ENCODE results near the gene CAMK4.
A peak's percentile ranks its signal among the peaks of the same experiment; 100 is the strongest.
"Not testable (repeated sequence)": the region's sequence is repeated elsewhere in the genome, so short reads cannot be mapped to it uniquely, and the experiment has no call there.

The CAMK4 gene

DNA sequence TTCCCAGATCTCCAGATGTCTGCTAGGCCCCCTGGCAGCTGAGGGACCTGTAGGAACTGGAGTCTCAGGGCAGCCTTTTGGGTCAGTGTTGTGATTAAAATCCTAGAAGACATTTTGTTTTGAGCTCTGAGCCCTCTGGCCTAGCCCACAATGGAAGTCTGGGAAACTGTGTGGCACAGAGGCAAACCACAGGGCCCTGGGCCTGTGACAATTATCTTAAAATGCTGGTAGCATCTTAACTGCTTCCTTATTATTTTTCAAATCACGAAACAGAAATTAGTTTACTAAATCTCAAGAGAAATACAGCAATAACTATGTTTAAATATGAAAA is 162.6 kb downstream of the CAMK4 start:
- DNase-seq = no peak

DNA sequence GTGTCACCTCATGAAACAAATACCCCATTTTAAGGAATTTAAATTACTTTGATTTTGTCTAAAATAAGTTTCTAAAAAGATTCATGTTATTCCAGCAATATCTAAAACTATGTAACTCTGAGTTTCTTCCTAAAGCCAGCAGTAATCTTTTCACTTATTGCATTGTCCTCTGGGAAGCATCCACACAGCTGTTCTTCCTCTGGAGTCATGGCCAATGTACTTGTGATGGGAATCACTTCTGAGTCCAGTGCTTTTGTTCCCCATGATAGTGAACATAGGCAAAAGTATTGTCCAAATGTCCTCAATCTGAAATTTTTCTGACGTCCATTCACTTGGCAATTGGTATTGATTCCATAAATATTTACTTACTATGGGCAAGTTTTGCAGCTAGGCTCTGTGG is 163.2 kb downstream of the CAMK4 start:
- no peak for DNase-seq

DNA sequence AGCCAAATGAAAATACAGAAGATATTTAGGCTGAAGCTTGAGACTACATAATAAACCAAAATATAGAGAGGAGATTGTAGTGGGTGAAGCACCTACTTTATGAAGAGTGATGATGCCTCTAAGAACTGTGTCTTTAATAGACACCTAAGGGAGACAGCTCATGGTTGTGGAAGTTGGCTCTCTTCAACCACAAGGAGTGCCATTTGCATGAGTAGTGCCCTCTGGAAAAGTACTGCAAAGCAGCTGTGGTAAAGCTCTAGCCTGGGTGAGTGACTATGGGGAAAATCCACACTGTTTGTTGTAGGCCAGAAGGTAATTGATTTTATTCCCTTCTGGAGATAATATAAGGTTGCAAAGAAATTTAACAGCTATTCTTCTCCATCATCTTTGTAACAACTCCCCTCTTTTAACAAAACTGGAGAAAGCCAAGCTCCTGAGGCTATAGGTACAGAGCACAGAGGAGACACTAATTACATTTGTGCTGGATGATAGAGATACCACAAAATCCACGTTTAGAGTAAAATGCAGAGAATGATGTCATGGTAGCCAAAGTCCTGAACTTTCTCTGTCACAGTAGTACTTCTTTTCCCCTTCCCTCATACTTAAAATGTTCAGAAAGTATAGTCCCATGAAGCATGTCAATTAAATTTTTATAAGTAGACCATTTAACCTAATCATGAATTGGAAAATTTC is 165.4 kb downstream of the CAMK4 start:
- no peak for DNase-seq

DNA sequence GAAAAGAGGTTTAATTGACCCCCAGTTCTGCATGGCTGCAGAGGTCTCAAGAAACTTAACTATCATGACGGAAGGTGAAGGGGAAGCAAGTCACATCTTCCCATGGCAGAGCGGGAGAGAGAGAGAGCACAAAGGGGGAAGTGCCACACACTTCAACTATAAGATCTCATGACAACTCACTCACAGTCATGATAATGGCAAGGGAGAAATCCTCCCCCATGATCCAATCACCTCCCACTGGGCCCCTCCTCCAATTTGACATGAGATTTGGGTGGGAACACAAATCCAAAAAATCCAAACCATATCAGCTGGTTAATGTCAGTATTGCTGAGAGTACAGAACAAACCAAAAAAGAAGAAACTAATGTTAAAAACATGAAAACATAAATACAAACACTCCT is 168.0 kb downstream of the CAMK4 start:
- DNase-seq = no peak

DNA sequence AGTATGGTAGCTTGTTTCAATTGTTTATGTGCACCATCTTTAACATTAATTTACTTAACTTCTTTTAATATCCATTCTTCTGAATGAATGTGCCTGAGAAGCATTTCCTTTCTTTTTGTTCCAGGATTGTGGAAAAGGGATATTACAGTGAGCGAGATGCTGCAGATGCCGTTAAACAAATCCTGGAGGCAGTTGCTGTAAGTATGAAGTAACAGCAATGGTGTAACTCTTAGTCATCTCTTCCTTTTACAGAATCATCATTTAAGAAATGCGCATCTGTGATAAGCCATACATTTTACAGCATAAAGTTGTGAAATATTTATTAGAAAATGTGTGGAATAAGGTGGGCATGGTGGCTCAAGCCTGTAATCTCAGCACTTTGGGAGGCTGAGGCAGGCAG is 170.4 kb downstream of the CAMK4 start:
- DNase-seq = no peak

DNA sequence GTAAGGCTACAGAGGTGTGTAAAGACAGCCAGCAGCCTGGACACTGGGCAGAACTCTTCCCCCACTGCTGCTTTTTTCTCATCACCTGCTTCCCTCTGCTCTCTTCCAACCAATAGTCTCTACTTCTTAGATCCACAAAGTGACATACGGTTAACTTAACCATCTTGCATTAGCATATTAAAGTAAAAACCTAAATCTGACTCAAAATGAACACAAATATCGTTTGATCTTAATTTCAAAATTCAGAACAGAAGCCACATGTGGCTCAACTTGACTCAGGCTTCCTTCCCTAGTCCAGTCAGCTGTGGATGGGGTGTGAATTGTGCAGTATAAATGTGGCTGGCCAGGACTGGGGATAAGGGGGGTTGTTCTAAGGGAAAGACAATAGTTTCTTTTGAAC is 173.8 kb downstream of the CAMK4 start:
- peak; percentile 67 for DNase-seq

DNA sequence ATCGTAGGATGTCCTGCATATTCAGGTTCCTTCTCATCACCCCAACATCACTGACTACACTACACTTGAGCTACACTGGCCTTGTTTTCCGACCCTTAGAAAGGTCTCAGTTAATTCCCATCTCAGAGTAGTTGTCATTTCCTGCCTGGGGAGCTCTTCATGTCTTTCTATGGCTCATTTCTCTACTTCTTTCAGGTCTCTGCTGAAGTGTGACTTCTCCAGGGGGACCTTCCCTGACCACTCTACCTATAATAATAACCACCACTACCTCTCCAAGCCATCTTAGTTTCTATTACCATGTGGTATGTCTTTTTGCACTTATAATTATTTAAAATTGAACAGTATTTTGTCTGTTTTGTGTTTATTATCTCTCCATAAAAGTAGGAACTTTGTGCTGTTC is 174.9 kb downstream of the CAMK4 start:
- no peak for DNase-seq

DNA sequence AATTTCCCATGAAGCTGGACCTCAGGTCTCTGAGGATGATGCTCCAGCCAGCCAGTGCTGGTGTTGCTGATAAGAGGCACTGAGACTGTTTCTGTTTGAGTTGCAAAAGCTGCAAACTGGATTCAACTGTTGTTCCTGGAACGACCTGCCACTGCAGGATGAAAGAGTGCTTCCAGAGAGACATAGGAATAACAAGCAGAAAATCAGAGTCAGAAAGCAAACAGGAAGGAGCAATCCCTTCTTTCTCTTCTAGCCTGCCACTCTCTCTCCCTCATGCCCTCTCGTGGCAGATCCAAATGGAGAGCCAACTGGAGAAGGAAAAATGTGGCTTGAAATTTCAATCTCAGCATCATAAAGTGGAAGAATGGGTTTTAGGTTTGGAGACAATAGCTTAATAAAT is 177.7 kb downstream of the CAMK4 start:
- DNase-seq = no peak

DNA sequence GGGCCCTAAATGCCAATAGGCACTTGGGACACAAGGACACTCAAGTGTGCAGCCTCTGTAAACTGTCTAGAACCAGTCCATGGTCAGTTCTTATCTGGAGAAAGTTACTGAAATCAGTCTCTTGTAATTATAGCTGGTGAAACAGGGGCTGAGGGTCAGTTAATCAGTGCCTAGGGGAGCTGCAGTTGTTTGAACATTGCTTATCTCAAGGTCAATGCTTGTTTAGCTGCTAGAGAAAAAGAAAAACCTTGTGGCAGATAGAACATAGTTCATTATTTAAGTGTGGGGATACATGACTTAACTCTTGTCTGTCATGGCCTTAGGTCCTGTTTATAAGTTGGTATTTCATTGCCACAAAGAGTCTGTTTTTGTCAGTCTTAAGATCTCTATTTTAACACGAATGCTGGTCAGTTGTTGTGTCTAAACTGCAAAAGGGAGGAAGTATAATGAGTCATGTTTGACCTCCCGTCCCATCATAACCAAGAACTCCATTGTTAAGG is 180.1 kb downstream of the CAMK4 start:
- DNase-seq = no peak

DNA sequence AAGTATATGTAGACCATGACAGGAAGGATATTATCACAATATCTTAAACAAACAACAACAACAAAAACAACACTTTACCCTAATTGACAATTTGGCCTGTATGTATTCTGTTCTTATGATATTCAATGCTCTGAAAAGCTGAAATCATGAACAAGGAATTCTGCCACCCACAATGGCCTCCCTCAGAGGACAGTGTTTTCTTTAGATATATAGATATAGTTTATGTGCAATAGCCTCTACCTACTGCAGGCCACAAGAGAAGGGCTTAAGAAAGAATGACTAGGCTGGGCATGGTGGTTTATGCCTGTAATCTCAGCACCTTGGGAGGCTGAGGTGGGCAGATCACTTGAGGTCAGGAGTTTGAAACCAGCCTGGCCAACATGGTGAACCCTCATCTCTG is 183.4 kb downstream of the CAMK4 start:
- no peak for DNase-seq

DNA sequence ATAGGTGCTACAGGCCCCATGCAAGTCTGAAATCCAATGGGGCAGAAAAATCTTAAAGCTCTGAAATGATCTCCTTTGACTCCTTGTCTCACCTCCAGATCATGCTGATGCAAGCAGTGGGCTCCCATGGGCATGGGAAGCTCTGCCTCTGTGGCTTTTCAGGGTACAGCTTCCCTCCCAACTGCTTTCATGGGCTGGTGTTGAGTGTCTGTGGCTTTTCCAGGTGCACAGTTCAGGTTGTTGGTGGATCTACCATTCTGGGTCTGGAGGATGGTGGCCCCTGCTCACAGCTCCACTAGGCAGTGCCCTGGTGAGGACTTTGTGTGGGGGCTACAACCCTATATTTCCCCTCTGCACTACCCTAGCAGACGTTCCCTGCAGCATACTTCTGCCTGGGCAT is 184.6 kb downstream of the CAMK4 start:
- no peak for DNase-seq

DNA sequence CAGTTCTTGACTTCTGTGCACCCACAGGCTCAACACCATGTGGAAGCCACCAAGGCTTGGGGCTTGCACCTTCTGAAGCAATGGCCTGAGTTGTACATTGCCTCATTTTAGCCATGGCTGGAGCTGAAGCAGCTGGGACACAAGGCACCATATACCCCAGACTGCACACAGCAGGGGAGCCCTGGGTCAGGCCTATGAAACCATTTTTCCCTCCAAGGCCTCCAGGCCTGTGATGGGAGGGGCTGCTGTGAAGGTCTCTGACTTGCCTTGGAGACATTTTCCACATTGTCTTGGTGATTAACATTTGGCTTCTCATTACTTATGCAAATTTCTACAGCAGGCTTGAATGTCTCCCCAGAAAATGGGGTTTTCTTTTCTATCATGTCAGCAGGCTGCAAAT is 185.1 kb downstream of the CAMK4 start:
- DNase-seq = not testable (repeated sequence)

DNA sequence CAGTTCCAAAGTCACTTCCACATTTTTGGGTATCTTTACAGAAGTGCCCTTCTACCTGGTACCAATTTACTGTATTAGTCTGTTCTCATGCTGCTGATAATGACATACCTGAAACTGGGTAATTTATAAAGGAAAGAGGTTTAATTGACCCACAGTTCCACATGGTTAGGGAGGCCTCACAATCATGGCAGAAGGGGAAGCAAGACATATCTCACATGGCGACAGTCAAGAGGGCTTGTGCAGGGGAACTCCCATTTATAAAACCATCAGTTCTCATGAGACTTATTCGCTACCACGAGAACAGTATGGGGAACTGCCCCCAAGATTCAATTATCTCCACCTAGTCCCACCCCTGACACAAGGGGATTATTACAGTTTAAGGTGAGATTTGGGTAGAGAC is 185.9 kb downstream of the CAMK4 start:
- not testable (repeated sequence) for DNase-seq

DNA sequence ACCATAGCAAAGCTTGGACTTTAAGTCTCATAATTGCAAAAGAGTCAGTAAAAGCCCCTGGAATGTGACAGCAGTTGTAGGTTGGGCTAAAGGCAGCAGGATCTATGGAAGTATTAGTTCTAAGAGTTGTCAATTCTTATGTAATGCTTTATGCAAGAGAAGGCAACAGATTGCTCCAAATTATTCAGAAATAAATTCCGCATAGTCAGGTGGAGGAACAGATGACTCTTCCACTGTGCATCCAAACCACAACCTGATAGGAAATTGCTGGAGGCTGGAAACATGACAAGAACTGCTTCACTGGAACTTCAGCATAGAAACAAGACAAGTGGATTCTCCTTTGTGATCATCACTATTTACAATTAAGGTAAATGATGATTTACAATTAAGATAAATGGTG is 187.1 kb downstream of the CAMK4 start:
- no peak for DNase-seq

DNA sequence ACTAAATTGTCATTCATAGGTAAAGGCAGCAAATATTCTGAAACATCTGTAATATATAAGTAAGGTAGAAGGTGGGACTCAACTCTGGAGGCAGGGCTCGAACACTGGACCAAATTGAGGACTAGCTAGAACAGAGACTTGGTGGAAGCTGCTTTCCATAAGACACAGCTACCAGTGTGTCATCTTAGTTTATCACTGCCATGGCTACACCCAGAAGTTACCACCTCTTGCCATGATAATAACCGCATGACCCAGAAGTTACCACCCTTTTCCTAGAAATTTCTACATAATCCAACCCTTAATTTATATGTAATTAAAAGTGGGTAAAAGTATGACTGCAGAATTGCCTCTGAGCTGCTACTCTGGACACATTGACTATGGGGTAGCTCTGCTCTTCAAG is 188.4 kb downstream of the CAMK4 start:
- DNase-seq = no peak

DNA sequence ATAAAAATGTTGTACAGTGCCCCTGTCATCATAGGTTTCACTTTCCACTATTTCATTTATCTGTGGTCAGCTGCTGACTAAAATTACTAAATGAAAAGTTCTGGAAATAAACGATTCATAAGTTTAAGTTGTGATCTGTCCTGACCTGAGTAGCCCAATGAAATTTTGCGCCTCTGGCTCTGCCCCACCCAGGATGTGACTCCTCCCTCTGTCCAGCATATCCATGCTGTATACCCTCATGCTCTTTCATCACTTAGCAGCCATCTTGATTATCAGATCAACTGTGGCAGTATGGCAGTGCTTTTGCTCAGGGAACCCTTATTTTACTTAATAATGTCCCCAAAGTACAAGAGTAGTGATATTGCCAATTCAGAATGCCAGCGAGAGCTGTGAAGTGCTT is 190.9 kb downstream of the CAMK4 start:
- peak; percentile 13 for DNase-seq

DNA sequence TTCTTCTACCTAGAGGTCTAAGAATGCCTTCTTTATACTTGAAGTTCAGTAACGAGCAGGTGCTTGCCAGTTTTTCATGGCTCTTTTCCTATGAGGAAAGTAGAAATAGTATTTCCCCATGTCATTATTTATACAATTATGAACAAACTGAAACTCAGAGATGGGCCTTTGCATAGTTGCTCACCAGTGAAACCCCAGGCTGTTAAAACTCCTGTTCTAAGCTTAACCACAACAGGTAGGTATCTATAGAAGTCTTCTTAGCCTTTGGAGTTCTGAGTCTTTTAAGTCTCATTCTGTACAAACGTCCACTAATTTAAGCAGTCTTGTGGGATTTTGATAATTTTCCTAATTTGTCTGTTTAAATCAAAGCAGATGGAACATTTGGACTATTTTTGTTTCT is 198.1 kb downstream of the CAMK4 start:
- DNase-seq = no peak

DNA sequence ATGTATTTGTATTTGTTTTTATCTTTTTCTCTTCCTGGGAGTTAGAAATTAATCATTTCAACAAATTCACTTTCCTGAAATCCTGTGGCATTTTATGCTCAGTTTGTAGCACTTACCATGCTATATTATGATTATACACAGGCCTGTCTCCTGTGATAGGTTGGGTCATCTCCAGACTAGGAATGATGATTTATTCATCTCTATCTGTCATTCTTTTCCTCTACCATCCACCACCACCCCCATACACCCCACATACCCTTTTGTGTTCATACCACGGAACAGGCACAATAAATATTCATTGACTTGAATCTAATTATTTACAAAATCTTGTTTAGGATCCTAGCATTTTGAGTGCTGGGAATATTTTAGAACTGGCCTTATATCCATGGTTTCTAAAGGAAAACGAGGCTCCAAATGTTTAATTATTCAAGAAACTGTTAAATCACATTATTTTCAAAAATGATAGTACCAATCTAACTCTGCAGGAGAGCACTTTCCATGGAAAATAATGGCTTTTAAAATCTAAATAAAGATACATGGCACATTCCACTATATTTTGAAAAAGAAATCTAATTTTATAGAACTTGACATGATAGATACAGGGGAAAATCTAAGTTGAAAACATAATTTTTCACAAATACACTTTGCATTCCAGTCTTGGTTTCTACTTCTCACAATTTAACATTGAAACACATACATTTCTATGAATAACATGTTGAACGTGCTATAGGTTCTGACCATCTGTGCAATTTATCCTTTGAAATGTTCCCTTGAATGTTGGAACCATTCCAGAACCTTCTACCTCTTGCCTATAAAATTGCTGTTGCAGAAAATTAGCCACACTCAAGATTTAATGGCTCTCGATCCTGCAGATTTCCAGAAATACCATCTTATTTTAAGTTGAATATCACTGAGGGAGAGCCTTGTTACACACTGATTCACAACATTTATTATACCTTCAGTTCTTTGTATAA is 198.8 kb downstream of the CAMK4 start:
- DNase-seq = no peak

DNA sequence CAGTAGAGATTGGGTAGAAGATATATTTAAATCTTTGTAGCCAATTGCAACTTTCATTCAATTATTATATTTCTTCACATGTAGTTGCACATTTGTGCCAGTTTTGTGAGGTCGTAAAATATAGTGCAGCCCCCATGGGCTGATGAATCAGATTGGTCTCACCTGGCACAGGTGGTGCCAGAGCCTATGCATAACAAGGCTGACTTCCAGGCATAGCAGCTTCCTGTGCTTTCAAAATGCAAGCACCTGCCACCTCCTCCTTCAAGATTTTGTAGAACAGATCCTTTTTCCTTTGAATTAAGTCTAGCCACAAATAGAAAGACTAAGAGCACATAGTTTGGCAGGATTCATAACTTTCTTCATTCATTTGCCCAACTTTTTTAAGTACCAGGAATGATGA is 201.0 kb downstream of the CAMK4 start:
- DNase-seq = no peak

DNA sequence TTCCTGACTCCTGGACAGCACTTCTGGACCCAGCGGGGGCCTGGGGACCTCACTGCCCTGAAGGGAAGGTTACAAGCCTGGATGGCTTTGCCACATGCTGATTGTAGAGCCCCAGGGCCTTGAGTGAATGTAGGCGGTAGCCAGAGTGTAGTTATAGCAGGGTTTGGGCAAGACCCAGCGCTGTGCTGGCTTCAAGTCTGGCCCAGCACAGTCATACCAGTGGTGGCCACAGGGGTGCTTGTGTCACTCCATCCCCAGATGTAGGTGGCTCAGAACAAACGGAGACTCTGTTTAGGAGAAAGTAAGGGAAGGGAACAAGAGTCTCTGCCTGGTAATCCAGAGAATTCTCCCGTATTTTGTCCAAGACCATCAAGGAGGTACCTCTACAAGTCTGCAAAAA is 203.6 kb downstream of the CAMK4 start:
- DNase-seq = no peak

DNA sequence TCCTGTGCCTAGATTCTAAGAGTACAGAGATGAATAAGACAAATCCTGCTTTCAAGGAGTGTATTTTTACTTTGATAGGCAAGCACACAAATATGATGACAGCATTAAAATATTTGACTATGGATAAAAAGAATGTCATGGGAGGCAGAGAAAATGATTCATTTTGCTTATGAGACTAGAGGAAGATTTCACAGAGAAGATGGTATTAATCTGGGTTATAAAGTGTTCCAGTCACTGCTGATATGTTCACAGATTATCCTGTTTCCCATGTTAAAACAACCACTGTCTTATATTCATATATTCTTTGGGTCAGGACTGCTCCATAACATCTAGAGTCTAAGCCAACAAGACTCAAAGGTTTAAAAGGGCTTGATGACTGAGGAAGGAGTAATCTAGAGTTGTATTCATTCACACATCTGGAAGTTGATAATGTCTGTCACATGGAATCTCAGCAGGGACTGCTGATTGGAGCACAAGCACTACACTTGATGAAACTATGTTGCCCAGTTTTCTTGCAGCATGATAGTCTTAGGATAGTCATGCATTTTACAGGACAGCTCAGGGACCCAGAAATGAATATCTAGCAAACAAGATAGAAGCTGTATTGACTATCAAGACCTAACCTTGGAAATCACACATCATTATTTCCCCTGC is 208.8 kb downstream of the CAMK4 start:
- DNase-seq = no peak

DNA sequence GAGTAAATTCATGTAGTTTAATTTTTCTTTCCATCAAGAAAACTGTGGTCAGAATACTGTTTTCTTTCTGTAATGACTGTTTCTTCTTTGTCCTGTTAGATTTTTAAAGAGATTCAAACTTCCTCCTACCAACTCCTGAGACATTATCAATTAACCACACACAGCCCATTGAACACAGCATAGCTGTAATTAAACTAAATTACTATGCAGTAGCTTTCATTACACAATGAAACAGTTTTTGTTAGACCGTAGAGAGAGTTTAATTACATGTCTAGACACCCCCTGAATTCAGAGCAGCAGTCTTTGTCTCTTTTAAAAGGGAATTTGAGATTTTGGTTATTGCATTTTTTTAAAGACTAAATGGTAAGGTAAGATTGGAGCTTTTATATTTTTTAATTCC is 210.6 kb downstream of the CAMK4 start:
- no peak for DNase-seq

DNA sequence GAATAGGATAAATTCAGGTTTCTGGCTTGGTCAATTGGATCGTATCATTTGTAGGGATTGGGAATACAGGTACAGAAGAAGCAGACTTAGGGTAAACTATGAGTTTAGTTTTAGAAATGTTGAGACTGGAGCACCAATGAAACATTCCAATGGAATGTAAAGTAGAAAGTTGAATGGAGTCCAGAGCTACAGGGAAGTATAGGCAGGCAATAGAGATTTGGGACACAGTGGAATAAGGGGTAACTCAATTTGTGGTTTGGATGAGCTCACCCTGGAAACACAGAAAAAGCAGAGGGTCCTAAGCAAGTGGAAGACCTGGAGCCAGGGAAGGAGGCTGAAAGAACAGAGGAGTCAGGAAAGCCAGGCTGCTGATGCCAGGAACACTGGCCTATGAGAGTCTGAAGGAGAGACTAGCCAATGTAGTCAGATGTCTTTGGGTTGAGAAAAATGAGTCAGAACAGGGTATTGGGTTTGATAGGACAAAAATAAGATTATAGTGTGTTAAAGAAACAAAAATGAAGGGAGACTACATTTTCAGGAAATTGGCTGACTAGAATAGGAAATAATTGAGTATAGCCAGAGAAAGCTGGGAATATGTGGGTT is 215.4 kb downstream of the CAMK4 start:
- DNase-seq = no peak

Data from activated CD4-positive, alpha-beta T cell treated with anti-CD3 and anti-CD28 coated beads, Interleukin-2, amount 50 U/mL, for 16 hours (primary cell).